Measurements from ENCODE around the gene RSBN1L.
"Not testable (repeated sequence)": the region's sequence is repeated elsewhere in the genome, so short reads cannot be mapped to it uniquely, and the experiment has no call there.

The RSBN1L gene

DNA sequence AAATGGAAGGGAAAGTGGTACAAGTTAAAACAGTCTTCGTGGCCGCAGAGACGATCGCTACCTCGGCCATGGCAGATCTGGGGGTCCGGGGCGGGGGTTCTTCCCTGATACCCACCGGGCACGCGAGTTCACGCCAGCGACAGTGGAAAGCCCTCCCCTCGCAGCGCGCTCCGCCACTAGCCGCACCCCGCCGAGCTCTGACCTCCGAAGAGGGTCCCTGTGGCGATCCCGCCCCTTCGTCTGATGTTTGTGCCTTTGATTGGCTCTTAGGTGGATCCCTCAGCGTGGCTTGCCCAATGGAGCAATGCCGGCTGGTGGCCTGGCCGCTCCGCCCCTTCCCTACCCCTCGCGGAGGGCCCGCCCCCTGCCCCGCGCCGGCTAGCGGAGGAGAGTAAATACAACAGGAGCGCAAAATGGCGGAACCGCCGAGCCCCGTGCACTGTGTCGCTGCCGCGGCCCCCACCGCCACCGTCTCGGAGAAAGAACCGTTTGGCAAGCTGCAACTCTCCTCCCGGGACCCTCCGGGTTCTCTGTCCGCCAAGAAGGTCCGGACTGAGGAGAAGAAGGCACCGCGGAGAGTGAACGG lies at the start of gene RSBN1L:
Gene RSBN1L, plus strand, starts transcription at position 403 of the 586 bp plus-strand sequence. Its CDS starts 11 bp downstream, at position 414.
- peak; percentile 97 for DNase-seq

DNA sequence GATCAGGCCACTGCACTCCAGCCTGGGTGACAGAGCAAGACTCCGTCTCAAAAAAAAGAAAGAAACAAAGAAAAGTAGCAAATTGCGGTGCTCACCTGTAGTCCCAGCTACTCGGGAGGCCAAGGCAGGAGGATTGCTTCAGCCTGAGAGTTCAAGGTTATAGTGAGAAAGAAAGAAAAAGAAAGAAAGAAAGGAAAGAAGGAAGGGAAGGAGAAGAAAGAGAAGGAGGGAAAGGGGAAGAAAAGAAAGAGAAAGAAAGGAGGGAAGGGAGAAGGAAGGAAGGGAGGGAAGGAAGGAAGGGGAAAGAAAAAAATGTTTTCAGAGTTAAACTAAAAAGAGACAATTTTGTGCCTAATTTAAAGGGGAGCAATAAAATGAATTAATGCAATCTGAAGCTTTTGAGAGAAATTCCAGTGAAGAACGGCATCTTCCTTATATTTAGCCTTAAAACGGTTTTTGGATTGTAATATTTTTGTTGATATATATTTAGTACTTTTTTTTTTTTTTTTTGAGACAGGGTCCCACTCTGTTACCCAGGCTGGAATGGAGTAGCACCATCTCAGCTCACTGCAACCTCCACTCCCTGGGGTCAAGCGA lies 47.4 kb upstream of the RSBN1L start:
- no peak for DNase-seq

DNA sequence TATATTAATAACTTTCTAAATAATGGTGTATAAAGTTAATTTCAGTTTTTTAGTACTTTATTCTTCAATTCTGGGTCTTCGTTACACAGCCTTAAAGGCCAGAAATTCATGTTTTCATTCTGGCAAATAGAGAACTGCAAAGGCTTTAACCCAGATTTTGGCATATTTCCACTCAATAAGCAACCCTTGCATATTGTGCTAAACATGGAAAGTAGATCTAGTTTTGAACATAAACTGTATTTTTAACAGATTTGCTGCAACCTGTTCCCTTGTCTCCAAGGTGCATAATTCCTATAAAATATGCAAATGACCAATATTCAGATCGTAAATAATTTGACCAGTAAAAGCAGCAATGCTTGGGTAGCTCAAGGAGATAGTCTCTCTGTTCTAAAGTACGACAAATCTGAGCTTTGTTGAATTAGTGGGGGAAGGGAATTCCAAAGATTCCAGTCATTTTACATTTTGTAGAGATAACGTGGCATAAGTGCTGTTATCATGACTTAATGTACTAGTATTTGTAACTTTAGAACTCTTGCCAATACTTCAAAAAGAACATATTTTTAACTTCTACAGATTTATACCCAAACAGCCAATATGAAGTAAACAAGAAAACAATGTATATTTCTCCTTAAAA lies 46.4 kb upstream of the RSBN1L start:
- DNase-seq: no peak

DNA sequence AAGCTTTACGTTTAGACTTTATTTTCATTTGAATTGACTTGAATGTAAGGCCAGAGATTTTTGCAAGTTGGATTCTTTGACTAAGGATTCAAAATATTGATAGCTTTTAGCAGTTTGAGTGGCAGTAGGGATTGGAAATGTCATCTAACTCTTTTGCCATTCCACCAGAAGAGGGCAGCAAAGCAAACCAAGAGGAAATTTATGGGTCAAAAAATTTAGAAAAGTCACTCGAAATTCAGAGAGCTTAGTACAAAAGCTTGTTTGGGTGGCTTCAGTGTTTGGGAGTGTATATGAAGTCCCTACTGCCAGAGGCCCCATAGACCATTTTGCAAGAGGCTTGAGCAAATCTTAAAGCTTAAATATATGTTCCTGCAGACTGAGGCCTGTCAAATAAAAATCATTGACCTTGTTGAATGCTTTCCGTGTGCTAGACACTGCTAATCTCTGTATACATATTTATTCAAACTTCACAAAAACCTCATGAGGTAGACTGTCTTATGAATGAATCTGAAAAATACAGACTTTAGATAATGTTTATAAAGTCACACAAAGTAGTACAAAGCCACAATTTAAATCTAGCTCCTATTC lies 44.6 kb upstream of the RSBN1L start:
- no peak for DNase-seq

DNA sequence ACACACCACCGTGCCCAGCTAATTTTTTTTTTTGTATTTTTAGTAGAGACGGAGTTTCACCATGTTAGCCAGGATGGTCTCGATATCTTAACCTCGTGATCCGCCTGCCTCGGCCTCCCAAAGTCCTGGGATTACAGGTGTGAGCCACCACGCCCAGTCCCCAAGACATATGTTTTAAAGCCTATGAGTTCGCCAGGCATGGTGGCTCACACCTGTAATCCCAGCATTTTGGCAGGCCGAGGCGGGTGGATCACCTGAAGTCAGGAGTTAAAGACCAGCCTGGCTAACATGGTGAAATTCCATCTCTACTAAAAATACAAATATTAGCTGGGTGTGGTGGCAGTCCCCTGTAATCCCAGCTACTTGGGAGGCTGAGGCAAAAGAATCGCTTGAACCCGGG lies 43.4 kb upstream of the RSBN1L start:
- not testable (repeated sequence) for DNase-seq

DNA sequence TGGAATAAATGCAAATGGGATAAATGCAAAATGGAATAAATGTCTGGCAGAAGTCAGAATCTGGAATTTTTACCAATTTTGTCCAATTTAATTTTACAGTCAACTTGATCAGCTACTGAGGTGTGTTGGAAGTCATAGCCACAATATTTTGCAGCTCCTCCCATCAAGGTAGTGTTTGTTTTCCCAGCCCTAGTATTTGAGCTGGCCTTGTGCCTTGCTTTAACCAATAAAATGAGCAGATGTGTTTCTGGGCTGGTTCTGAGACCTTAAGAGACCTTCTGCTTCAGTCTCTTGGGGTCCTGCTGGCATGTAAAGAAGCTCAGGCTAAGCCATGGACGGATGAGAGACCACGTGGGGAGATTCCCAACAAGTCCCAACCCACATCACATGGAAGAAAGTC lies 42.7 kb upstream of the RSBN1L start:
- DNase-seq: no peak

DNA sequence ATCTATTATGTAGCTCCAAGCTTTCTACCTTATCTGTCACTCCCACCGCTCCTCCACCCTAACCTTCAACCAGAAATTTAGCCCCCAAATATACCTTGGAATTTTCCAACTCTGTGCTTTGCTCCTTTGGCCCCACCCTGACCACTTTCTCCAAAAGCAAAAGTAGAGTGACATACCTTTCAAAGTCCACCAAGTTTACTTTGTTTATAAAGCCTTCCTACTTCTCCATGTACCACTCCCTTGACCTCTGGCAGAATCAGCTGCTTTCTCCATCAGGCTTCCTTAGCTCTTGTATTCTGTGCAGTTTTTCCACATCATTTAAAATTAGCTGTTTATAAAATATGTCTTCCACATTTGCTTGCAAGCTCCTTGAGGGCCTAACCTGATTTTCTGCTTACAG lies 40.9 kb upstream of the RSBN1L start:
- DNase-seq: no peak

DNA sequence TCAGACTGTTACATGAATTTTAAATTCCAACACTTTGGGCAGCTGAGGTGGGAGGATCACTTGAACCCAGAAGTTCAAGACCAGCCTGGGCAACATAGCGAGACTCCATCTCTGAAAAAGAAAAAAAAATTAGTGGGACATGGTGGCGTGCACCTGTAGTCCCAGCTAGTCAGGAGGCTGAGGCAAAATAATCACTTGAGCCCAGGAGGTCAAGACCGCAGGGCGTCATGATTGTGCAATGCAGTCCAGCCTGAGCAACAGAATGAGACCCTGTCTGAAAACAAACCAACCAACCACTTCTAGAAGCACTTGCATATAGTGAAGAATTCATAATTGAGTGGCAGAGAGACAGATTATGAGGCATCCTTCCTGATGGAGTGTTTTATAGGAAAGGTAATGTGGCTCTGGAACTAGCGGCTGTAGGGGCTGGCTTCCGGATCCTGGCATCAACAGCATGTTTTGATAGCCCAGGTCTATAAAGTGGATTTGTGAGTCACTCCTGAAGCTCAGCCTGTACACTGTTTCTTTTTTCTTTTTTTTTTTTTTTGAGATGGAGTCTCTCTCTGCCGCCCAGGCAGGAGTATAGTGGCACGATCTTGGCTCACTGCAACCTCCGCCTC lies 40.3 kb upstream of the RSBN1L start:
- no peak for DNase-seq

DNA sequence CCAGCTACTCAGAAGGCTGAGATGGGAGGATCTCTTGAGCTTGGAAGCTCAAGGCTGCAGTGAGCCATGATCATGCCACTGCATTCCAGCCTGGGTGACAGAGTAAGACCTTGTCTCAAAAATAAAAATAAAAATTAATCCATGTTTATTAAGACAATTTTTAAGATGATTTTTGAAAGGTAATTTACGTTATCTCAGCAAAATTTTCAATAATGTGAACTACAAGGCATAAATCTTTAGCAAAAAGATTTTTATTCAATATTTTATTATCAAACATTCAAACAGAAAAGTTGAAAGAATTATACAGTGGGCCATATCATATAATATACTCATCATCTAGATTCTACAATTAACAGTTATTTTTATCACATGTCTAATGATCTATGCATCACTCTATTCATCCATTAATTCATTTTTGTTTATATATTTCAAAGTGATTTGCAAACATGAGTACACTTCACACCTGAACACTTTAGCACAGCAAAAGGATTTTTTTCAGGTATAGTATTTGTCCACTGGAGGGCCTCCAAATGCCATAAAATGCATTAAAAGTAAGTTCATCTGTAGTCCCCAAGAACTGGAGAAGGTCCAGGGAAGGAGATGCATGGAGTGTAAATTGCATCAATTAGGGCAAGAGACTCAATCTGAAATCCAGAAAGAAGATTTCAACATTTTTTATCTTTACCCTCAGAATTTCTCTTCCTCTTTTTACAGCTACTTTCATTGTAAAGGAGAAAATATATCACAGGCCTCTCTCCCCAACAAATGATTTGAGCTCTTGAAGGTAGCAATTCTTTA lies 38.6 kb upstream of the RSBN1L start:
- peak; percentile 9 for DNase-seq

DNA sequence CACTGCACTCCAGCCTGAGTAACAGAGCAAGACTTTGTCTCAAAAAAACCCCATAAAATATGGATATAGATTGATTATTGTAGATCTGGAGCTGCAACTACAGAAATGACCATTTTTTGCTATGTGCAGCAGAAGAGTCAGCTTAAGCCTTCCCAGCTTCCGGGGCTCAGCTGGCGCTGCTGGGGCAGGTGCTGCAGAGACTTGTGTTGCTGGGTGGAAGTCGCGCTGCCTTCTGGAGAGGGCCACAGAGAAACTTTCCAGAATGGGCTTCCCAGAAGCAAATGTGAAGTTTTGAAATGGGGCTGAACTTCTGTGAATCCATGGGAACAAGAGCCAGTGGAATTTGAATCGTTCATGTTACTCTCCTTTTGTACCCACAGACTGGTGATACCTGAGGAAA lies 37.3 kb upstream of the RSBN1L start:
- DNase-seq: no peak

DNA sequence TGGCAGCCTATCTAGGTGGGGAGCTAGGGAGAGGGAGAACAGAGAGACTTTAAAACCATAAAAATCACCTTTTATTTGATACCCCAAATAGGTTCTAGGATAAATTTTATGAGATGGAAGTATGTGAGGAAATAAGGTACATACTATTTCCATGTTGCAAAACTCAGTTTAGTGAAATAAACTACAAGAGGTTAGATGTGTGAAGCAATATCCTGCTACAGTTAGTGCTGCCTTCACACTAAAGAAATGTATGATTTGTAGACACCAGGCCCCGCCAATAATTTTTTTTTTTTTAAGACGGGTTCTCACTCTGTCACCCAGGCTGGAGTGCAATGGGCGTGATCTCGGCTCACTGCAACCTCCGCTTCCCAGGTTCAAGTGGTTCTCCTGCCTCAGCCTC lies 34.4 kb upstream of the RSBN1L start:
- no peak for DNase-seq

DNA sequence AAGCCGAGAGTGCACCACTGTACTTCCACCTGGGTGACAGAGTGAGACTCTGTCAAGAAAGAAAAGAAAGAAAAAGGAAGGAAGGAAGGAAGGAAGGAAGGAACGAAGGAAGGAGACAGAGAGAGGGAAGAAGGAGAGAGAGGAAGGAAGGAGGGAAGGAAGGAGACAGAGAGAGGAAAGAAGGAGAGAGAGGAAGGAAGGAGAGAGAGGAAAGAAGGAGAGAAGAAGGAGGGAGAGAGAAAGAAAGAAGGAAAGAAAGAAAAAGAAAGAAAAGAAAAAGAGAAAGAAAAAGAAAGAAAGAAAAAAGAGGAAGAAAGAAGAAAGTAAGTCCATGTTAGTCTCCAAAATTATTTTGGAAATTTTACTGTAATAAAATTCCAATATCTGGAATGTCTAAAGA lies 33.4 kb upstream of the RSBN1L start:
- no peak for DNase-seq

DNA sequence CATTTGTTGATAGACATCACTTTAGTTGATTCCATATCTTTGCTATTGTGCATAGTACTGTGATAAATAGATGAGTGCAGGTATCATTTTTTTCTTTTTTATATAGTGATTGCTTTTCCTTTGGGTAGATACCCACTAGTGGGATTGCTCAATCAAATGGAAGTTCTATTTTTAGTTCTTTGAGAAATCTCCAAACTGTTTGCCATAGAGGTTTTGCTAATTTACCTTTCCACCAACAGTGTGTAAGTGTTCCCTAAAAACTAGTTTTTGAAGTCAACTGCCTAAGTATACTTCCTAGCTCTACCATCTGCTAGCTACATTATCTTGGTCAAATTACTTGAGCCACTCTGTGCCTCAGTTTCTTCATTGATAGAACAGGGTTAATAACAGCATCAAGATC lies 31.5 kb upstream of the RSBN1L start:
- no peak for DNase-seq

DNA sequence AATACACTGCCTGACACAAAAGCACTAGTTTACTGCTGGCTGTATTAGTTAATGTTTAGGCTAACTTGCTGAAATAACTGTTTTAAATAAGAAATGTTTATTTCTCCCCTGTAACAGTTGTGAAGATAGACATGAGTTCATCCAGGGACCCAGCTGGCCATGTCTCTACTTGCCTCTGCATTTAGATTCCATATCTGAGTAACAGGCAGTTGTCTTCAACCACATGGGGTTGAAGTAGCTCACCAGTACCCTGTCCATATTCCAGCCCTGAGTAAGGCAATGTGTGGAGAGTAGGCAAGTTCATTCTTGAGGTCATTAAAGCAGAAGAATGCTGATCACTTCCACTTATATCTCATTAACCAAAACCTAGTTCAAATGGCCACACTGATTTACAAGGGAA lies 31.1 kb upstream of the RSBN1L start:
- no peak for DNase-seq

DNA sequence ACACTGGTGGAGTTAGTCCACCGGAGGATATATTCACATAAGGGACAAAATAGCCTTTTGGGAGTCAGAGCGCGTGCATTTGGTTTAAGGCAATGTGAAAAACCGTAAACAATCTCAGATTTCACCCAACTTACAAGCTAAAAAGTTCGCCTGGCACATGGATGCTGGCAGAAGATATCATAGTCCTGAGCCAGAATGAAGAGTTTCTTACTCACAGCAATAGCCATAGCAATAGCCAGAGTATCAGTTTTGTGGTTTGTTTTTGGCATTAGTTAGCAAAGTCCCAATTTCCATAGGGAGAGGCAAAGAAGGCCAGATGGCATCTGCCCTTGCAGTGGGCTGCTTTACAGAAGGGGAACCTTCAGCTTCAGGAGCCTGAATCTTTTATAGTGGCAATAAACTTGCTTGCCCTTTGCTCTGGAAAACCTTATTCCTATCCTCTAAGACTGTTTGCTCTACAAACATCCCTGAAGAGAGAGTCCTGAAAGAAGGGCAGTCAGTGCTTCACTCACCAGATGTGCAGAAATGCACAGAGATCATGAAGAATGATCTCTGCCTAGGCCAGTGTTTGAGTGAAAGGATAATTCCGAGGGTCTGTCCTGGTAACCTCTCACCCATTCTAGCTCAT lies 28.7 kb upstream of the RSBN1L start:
- DNase-seq: no peak

DNA sequence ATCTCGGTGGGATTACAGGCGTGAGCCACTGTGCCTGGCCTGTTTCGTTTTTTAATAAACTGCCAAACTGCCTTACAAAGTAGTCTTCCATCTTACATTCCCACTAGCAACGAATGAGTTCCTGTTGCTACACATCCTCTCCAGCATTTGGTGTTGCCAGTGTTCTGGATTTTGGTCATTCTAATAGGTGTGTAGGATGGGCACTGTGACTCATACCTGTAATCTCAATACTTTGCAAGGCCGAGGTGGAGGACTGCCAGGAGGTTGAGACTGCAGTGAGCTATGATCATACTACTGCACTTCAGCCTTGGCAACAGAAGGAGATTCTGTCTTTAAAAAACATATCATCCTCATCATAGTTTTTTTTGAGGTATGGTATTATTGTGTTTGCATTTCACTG lies 21.4 kb upstream of the RSBN1L start:
- no peak for DNase-seq

DNA sequence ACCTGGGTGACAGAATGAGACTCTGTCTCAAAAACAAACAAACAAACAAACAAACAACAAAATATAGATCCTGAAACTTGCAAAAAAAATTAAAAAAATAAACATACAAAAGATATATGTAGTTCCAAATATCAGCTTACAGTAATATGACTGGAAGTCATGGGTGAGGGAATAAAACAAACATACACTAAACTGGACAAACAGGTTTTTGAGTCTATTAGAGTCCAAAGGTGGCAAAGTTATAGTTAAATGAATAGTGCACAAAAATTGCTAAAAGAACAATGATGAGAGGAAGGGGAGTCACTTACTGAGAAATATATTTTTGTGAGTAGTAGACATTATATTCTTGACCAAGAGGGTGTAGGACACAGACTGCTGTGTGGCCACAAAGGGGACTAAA lies 16.7 kb upstream of the RSBN1L start:
- peak; percentile 36 for DNase-seq

DNA sequence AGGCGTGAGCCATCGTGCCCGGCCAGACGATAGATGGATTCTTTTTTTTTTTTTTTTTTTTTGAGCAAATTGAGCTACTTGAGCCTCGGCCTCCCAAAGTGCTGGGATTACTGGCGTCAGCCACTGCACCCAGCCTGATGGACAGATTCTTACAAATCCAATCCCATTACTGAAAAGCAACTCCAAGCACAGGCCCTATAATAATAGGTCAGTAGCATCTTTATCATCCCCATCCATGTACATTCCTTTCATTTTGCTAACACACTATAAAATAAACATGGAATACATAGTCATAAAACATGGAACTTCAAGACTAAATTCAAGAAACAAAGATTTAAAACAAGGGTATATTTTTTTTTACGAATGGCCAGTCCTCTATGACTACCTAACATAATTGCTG lies 16.0 kb upstream of the RSBN1L start:
- no peak for DNase-seq

DNA sequence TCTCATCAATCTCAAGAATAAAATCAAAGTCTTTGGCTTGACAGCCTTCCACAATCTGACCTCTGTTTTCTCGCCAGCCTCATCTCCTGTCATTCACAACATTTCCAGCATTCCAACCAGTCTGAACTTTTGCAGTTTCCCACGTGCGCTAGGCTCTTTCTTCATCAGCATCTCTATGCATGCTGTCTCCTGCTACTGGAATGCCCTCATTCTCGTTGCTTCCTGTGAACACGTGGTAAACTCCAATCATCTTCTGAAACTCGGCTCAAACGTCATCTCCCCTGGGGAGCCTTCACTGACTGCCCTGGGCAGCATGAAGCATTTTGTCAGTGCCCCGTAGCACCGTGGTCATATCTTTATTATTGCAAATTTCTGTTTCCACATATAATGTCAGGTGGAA lies 12.2 kb upstream of the RSBN1L start:
- no peak for DNase-seq

DNA sequence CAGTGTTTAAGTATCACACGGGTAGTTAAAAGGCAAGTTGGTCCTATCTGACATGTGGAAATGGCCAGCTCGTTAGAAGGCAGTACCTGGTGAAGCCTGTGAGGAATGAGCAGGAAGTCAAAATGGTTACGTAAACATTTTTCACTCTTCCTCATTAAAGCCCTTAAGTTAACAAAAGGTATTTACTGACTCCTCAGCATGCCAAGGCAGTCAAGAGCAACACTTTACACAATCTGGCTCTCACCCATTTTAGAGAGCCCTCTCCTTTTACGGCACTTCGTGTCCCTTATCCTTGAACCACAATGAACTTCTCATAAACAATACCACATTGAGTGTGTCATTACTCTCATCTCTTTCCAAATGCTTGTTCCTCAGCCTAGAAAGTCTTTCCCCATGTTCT lies 11.0 kb upstream of the RSBN1L start:
- DNase-seq: peak; percentile 73

DNA sequence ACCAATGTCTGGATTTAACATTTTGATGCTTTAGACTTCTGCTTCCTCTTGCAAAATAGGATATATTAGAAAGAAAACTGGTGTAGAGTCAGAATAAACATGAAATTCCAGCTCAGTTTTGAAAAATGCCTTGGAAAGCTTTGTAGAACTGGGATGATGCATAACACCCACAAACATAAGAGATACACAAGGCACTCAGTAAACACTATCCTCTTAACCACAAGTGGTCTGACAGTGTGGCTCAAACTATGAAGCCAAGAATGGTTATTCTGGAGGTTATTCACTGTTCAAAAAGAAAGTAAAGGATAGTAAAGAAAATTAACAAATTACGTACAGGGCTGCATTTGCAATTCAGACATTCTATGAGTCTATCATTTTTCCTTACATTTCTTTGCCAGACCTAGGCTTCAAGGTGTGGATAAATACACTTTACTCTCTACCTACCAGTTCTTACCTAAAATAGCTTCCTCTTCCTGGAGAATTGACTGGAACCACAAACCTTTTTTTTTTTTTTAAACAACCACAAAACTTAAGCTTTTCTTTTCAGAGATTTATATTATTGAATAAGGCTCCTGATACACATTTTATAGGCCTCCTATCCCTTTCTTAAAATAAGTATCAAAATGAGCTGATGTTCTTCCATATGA lies 9.0 kb upstream of the RSBN1L start:
- no peak for DNase-seq

DNA sequence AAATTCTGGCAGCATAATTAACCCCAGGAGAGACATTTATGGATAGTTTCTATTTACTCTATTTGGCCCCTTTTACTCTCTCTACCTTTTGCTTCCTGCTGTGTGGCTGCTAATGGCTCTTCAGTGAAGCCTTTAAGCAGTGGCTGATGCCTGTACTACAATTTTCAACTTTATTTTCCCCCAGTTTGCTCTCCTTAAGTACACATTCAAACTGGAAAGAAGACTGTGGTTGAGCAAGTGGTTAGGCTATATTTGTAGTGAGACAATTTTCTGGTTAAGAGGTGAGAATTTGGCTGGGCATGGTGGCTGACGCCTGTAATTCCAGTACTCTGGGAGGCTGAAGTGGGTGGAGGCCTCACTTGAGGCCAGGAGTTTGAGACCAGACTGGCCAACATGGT lies 8.5 kb upstream of the RSBN1L start:
- no peak for DNase-seq

Data from DMS153 (cell line).